H4 (cell line): Measurements from ENCODE around the gene NUDT11. TPM values are rescaled to one million over a fixed set of nuclear protein-coding genes. Genes with fewer than 3 reads are reported as not detected.
A peak's percentile ranks its signal among the peaks of the same experiment; 100 is the strongest.
"Not testable (repeated sequence)": the region's sequence is repeated elsewhere in the genome, so short reads cannot be mapped to it uniquely, and the experiment has no call there.

Experiments used
- DNase-seq: peaks from one replicate; pipeline ENCODE4 v3.0.0-alpha.2; 2015; ENCODE audit warnings: low spot score
- total RNA-seq: library from RNA; depleted of rRNA; stranded (reverse); fragments of >200 nt; shearing (Covaris generic); gene quantifications from 2 replicates; pipeline ENCODE4 v1.2.3, GENCODE V29; 2014; rRNA removed

The NUDT11 gene
- 26.3 and 29.3 TPM in 2 replicates for total RNA-seq

- DNase-seq = peak; percentile 67
These were observed at the start of gene NUDT11 for GRCh38 chrX:51496501-51497291. TSS of gene NUDT11 (minus strand) at chrX:51496592. CDS start at chrX:51496444, 148 bp downstream.

DNA sequence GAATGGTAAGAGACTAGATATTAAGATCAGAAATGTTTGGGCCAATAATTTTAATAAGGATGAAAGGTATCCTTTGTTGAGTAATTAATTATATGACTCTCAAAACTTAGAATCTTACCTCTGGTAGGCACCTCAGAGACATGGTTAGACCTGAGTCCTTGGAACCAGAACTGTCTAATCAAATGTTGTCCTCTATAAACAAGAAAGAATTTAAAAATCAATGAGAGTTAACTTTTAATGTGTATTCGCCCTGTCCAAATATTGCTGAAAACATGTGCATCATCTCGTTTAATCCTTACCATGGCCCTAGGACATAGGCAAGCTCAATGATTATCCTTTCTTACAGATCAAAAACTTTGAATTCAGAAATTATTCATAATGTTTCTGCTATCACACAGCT is 24.0 kb upstream of the NUDT11 start:
- no peak for DNase-seq

- not testable (repeated sequence) for DNase-seq
These were observed 22.7 kb upstream of the NUDT11 start for GRCh38 chrX:51519131-51519530.

DNA sequence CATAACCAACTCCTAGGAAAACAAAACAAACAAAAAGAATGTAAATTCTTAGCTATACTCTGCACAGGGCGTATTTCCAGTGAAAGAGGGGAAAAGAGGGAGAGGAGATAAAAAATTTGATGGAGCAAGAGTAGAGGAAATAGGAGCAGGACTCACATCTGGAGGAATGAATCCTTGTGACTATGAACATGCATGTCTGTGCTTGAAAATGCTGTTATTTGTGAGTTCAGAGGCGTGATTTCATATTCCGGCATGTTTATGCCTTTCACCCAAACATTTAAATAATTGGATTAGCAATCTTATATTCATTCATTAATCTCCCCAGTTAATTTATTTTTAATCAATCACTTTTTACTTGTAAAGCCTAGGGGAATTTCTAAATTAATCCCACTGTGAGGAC is 11.2 kb upstream of the NUDT11 start:
- no peak for DNase-seq

DNA sequence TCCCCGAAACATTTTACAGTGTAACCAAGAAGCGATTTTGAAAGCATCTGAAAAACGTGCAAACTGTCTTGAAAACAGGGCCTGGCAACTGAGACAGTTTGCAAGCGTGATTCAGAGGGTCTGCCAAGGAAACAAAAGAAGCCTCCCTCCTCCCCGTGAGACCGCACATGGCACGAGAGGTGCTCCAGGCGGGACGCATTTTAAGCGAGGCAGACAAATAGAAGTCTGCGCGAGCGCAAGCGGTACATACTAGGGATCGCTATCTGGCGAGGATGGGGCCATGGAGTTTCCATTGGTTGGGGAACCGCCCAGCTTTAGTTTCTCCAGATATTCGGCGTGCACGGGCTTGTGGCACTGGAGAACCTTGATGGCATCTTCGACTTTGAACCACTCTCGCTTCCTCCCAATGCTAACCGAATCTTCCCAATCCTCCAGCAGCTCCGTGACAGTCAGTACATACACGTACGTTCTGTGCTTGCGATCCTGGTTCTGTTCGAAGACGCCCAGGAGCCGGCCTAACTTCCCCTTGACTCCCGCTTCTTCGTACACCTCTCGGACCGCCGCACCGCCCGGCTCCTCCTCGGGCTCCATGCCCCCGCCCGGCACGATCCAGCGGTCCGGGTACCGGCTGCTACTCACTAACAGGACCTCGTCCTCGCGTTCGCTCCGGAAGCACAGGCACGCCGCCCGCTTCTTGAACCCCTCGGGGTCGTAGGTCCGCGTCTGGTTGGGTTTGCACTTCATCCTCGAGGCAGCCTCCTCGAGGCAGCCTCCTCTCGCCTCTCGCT is 497 bp downstream of the NUDT11 start:
- DNase-seq = not testable (repeated sequence)

DNA sequence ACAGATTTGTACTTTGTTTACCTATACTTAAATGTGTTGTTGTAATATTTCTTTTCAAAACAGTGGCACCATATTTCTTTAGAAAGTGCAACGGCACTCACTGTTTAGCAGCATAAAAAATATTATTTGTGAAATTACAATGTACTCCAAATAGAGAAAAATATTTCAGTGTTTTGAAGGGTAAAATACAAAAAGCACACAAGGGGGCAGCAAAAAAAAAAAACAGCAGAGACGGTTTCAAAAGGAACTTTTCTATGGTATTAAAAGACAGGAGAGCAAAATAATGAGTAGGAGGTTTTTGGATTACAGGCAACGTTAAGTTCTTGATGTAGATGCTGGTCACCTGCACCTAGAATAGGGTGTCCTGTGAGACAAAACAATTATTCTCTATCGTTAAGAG is 2.0 kb downstream of the NUDT11 start:
- no peak for DNase-seq

DNA sequence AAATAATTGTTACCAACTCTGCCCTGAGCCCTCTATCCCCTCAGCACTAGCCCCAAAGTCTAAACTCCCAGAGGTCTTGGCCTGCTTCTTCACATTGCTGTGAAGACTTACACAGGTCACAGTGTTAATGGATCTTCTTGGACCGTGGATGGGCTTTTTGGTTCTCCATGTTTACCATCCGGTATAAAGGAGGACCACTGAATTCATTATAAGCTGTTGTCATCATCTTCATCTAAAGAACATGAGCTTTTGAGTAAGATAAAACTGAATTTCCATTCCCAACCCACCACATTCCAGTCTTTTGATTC is 8.5 kb downstream of the NUDT11 start:
- no peak for DNase-seq

DNA sequence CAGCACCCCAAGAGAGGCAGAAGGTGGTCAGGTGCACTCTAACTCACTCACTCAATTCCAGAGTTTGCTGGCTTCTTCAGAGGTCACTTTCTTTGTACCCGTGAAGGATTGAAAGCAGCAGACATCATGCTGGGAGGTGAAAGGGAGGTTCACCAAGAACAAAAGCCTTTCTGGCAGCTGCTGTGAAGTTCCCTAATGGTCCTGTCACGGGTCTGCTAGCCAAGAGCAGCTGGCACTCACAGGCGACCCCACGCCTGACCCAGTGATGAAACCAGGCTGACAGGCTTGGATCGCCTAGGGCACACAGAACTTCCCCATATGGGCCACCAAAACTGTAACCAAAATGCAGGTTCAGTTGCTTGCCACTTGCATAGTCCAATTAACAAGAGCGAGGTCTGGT is 11.8 kb downstream of the NUDT11 start:
- DNase-seq = no peak

GRCh38 chrX:51482411-51482810 is 14.0 kb downstream of the NUDT11 start:
- not testable (repeated sequence) for DNase-seq

DNA sequence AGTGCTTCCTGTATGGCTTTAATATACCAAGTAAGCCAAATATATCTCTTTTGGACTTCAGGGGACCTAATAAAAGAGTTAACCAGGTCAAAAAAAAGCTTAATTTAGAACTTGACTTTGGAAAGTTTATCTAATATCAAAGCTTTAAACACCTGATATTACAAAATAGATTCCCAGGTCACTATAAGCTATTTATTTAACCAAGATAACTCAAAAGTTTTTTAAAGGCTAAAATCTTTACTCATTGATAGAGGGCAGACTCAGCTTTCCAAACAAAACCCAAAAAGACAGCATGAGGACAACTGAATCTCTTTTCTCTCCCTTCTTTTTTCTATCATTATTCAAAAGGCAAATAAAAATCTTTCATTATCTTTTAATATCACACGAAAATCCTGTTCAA is 19.5 kb downstream of the NUDT11 start:
- DNase-seq = no peak

DNA sequence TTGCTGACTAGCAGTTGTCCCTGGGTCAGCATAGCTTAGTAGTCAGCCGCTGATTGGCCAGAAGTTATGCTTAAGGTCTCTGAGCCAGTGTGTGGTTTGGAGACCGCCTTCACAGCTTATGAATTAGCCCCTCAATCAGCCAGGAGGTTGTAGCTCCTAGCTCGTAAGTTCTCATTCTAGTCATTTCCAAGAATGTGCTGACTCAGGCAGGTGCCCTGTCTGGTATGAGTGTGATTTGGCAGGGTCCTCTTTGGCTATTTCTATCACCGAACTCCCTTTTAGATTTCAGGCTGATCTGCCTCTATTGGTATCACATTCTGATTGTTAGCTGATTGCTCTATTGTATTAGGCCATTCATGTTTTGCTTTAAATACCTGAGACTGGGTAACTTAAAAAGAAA is 33.1 kb downstream of the NUDT11 start:
- DNase-seq = no peak

- DNase-seq = peak; percentile 22
These were observed 35.0 kb downstream of the NUDT11 start for GRCh38 chrX:51461053-51462044.

- peak; percentile 6 for DNase-seq
These were observed 37.3 kb downstream of the NUDT11 start for GRCh38 chrX:51459125-51459524.

GRCh38 chrX:51456814-51457213 is 39.6 kb downstream of the NUDT11 start:
- DNase-seq = no peak

- no peak for DNase-seq
These were observed 40.1 kb downstream of the NUDT11 start for GRCh38 chrX:51456246-51456645.

DNA sequence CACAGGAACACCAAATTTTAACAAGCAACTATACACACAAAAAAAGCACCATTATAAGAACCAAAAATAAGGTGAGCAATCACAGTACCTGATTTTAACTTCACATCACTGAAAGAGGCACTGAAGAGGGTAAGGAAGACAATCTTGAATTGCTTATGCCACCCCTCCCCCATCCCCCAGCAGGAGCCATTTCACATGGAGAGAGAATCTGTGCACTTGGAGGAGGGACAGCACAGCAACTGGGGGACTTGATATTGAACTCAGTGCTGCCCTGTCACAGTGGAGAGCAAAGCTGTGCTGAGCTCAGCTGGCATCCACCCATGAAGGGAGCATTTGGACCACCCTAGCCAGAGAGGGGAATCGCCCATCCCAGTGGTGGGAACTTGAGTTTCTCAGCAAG is 56.0 kb downstream of the NUDT11 start:
- DNase-seq = no peak

Other genes starting within 250 kb of the NUDT11 start
- gene NUDT10, start 163.8 kb downstream of the NUDT11 start, total RNA-seq = 11.6 and 14.6 TPM in 2 replicates
- 0.27 TPM in 1 of 2 replicates, not detected in the other for gene CENPVL3, start 122.3 kb upstream of the NUDT11 start, total RNA-seq
- not detected in 2 replicates for gene CENPVL2, start 186.2 kb upstream of the NUDT11 start, total RNA-seq
- gene CENPVL1, start 213.9 kb upstream of the NUDT11 start, total RNA-seq = not detected in 2 replicates
- gene GSPT2, start 246.8 kb upstream of the NUDT11 start, total RNA-seq = 9.6 and 11.8 TPM in 2 replicates